NCI-H146 treated with DMSO at 0.1 percent for 48 hours (cell line): ENCODE measurements around the gene CHRFAM7A.
"Not testable (repeated sequence)": the region's sequence is repeated elsewhere in the genome, so short reads cannot be mapped to it uniquely, and the experiment has no call there.

ENCODE experiments used
- DNase-seq: peaks from one replicate; lab custom pipeline; 2025; ENCODE audit not compliant: unreplicated experiment; lab: John Stamatoyannopoulos, UW

The CHRFAM7A gene

DNA sequence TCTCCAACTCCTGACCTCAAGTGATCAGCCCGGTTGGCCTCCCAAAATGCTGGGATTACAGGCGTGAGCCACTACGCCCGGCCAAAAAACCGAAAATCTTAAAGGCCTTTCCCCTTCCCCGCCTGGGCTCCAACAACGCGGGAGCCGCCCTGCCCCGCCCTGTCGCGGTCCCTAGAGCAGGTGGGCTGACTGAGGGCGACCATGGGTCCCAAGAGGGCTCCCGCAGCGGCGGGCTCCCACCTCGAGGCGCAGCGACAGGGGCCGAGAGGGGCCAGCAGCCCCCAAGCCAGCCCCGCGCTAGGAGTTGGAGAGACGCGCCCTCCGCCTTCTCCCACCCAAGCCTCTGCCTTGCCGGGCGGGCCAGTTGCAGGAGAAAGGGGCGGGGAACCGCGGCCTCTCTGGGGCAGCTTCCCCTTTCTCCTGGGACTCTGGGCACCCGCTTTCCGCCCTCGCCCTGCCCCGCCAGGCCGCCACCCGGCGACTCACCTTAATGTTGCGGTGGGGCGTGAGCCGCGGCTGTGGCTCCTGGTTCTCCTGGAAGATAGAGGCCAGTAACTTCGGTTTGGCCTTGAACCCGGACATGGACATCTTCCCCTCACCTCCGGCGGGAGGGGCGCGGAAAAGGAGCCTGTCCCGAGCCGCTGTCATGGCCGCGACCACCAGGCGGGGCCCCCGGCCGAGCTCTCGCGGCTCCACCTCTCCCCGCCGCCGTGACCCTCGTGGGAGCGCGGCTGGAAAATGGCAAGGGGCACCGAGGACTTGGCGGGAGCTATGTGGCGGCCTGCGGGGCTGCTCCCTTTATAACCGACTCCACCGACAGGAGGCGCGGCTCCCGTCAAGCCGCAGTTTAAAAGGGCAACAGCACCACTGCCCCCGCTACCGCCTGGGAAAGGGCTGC lies at the start of gene CHRFAM7A:
Gene CHRFAM7A, minus strand, starts transcription at position 775 of the 898 bp plus-strand sequence. CDS start 10,189 bp downstream, outside the sequence.
- DNase-seq, result not testable (repeated sequence)

DNA sequence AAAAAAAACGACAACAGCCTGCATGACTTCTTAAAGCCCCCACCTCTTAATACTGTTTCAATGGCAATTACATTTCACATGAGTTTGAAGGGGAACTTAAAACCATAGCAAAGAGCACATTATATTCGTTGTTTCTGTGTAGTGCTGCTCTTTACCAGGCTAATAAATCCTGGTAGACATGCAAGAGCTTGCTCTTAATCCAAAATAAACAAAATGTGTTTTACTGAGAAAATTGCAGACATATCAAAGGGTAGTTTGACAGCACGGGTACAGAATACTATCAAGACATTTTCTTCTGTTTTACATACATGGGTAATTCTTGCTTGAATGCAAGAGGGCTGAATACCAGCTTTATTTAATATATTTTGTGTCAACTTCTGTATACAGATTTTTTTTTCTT lies 45.0 kb upstream of the CHRFAM7A start:
- not testable (repeated sequence) for DNase-seq

- not testable (repeated sequence) for DNase-seq
Observed at GRCh38 chr15:30435878-30436277, 42.5 kb upstream of the CHRFAM7A start.

DNA sequence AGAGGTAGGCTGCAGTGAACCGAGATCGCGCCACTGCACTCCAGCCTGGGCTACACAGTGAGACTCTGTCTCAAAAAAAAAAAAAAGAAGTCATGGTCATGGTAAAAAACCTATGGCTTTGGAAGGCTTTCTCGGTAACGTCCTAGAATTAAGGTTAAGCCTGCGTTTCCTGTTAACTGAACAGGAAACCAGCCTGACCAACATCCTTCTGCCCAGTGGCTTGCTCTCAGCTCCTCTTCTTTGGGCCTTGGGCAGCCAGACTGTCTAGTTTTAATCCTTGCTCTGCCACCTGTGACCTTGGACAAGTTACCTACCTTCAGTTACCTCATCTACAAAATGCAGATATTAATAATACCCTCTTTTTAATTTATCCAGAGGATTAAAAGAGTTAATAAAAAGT lies 27.4 kb upstream of the CHRFAM7A start:
- not testable (repeated sequence) for DNase-seq

GRCh38 chr15:30414160-30414559 lies 20.8 kb upstream of the CHRFAM7A start, which contains the start of gene GOLGA8R:
Gene GOLGA8R, minus strand, starts transcription at chr15:30414260. Its CDS starts 98 bp downstream, at chr15:30414162.
- DNase-seq, result not testable (repeated sequence)

GRCh38 chr15:30407636-30408035 lies 14.3 kb upstream of the CHRFAM7A start:
- not testable (repeated sequence) for DNase-seq

GRCh38 chr15:30398988-30399387 lies 5.6 kb upstream of the CHRFAM7A start:
- not testable (repeated sequence) for DNase-seq

DNA sequence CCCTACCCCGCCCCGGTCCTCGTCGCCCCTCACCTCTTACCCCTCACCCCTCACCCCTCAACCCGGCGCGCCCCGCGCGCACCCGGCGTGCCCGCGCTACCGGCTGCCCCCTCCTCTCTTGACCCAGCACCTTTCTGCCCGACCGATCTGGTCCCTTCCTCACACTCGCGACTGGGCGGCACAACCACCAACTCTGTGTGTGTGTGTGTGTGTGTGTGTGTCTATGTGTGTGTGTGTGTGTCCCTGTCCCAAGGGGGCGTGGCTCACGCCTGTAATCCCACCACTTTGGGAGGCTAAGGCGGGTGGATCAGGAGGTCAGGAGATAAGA lies 288 bp upstream of the CHRFAM7A start:
- not testable (repeated sequence) for DNase-seq

DNA sequence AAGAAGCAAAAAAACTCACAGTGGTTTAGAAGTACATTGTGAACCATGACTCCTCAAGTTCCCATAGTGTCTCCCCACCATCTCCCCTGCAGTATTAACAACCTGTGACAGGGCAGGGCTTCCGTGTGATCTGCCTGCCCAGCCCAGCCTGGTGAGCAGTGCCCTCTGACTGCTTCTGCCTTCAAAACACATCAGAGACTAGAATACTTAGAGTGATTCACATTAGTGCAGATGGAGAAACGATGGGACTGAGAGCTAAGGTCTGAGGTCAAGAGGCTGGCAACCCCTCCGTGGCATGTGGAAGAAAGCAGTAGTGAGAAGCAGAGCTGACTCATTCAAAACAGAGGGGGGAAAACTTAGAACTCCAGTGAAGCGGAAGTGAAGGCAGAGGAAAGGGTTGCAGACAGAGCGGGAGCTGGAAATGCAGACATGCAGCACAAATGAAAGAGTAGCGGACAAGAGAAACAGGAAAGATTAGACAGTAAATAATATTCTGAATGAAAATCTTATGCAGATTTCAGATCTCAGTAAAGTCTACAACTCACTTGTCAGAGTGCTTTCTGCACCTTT lies 6.9 kb downstream of the CHRFAM7A start:
- not testable (repeated sequence) for DNase-seq

GRCh38 chr15:30377082-30377413 lies 16.3 kb downstream of the CHRFAM7A start:
- not testable (repeated sequence) for DNase-seq

GRCh38 chr15:30376375-30377081 lies 16.8 kb downstream of the CHRFAM7A start:
- not testable (repeated sequence) for DNase-seq

- DNase-seq, result not testable (repeated sequence)
Observed at GRCh38 chr15:30375872-30376271, 17.5 kb downstream of the CHRFAM7A start.

GRCh38 chr15:30374862-30375261 lies 18.5 kb downstream of the CHRFAM7A start:
- not testable (repeated sequence) for DNase-seq

DNA sequence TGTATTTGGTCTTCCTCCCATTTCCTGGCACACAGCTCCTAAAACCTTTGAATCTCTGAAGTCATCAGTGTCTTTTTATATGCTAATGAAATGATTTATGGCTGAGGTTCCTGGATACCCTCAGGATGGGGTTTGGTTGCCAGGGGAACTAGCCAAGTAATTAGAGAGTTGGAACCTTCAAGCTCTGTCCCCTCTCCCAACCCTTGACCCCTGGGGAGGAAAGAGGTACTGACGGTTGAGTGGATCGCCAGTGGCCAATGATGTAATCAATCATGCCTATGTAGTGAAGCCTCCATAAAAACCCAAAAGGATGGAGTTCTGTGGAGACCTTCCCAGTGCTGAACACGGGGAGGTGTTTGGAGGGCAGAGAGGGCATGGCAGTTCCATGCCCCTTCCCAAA lies 25.1 kb downstream of the CHRFAM7A start:
- DNase-seq, result not testable (repeated sequence)

GRCh38 chr15:30367246-30367645 lies 26.1 kb downstream of the CHRFAM7A start:
- not testable (repeated sequence) for DNase-seq

DNA sequence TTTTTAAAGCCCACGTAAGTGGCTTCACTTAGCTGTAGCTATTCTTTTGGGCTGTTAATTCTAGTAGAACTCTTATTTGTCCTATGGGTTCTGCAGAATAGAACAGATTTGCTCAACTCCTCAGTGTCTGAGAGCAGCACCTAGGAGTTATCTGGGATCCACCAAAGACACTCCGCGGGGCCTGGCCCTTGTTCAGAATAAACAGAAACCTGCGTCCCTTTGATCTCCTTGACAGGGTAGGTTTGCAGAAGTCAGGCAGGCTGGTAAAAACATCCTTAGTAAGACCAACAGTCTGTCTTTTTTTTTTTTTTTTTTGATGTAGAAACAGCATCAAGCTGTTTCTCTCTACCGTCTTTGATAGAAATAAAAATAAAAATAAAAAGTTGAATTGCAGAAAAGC lies 31.9 kb downstream of the CHRFAM7A start:
- DNase-seq, result not testable (repeated sequence)

- not testable (repeated sequence) for DNase-seq
Observed at GRCh38 chr15:30360990-30361389, 32.4 kb downstream of the CHRFAM7A start.

DNA sequence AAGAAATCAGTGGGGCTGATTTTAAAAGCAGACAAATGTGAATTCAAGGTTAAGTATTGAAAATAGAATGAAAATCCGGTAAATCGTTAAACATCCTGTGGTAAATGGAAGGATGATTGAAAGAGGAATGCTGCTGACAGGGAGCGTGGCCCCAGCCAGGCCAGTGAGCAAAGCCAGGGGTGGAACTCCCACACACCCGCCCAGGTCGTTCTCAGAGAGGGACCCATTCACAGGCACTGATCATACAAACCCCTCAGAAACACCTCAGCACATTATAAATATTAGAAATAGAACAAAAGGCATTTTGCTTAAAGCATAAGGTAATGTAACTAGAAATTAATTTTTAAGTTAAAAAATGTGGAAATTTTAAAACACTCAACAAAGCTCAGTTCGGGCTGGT lies 38.3 kb downstream of the CHRFAM7A start:
- not testable (repeated sequence) for DNase-seq

DNA sequence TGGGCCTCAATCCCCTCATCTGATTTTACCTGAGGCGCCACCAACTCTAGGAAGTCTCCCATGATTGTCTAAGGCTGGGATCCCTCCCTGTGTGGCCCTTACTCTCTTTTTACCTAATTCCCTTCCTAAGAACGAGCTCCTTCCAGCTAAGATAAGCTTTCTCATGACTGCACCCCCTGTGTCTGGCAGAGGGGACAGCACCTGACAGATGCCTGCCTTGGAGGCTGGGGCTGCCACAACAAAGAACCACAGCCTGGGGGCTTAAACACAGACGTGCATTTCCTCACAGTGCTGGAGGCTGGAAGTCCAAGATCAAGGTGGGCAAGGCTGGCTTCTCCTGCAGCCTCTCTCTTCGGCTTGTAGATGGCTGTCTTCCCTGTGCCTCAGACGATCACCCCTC lies 43.5 kb downstream of the CHRFAM7A start:
- DNase-seq, result not testable (repeated sequence)

DNA sequence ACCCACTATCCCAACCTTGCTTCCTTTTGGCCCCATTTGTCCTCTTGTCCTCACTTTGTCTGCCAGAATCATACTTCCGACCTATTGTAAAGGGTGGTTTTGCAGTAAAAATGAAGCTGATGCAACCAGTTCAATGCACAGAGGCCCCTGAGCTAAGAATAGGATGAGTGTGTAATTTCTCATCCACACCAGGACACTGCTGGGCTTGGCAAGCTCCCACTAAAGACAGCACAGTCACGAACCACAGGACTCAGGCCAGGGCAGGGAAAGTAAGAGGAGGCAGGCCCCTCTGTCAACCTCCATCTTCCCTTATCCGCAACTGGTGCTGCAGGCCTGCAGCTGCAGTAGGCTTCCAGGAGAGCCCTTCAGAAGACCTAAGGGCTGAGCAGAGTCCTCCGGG lies 56.8 kb downstream of the CHRFAM7A start:
- DNase-seq, result not testable (repeated sequence)

DNA sequence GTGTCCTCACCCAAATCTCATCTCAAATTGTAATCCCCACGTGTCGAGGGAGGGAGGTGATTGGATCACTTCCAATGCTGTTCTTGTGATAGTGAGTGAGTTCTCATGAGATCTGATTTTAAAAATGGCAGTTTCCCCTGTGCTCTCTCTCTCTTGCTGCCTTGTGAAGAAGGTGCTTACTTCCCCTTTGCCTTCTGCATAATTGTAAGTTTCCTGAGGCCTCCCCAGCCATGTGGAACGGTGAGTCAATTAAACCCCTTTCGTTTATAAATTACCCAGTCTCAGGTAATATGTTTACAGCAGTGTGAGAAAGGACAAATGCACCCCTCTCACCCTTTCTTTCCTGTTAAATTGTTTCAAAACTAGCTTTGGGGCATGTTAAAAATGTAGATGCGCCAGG lies 59.2 kb downstream of the CHRFAM7A start:
- not testable (repeated sequence) for DNase-seq

GRCh38 chr15:30326145-30326544 lies 67.2 kb downstream of the CHRFAM7A start:
- DNase-seq, result not testable (repeated sequence)
